ENCODE results near the gene CARHSP1. TPM values are rescaled to one million over a fixed set of nuclear protein-coding genes. Genes with fewer than 3 reads are reported as not detected.

The CARHSP1 gene
- polyA plus RNA-seq, 1 donor (not counting 4 experiments of a cell fraction or from before 2014, with no cell fraction given), result 61.9 TPM

DNA sequence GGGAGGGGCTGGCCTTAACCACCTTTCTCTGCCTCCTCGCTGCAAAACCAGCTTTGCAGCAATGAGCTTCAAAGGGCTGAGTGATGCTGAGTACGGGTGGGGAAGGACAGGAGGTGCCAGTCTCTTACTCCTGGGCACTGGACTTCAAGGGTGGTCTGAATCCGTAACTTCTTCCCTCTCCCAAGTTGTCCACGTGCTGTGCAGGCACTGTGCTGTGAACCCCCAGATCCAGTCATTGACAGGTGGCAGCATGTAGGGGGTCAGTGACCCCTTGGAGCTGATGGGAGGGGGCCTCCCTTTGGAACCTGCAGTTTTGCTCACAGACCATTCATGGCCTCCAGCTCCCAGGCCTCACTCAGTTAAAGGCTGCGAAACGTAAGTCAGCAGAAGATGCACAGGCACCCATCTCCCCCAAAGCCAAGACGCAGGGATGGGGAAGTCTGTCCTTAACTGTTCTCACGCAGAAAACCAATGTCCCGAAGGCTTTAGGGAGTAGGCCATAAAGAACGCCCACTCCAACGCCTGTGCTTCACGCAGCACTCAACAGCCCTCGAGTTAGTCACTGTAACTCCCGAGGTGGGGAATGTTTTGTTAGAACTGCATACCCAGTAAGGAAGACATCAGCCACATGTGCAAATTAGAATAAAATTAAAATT, 21.2 kb upstream of the CARHSP1 start:
- Histone ChIP-seq H3K27ac (ENCODE audit: control insufficient read depth, insufficient read depth, low read length) (no peak overlapping the region), H3K4me3 (ENCODE audit: control insufficient read depth in 2 of 3, extremely low read depth in 1 of 3, insufficient read depth in 2 of 3, low read depth in 1 of 3, low read length in 3 of 3) (no peak overlapping the region), H3K79me2 (ENCODE audit: control insufficient read depth, insufficient read depth, low read length) (no peaks in the 10 kb centered on the region), H4K20me1 (ENCODE audit: control insufficient read depth, extremely low read depth, insufficient read depth, low read length) (peaks cover 8% of the 10 kb centered on the region), H2AFZ (ENCODE audit: control insufficient read depth, low read length) (no peak overlapping the region), H3K36me3 (ENCODE audit: control insufficient read depth in 2 of 2, extremely low read depth in 1 of 2, insufficient read depth in 2 of 2, low read length in 2 of 2) (peaks cover 35 to 38% of the 10 kb centered on the region in 2 experiments), H3K27me3 (ENCODE audit: control insufficient read depth, extremely low read depth, insufficient read depth, low read length) (no peaks in the 10 kb centered on the region), H3K9me1 (ENCODE audit: control insufficient read depth, extremely low read depth, insufficient read depth, low read length) (no peaks in the 10 kb centered on the region), H3K4me2 (ENCODE audit: control insufficient read depth, extremely low read depth, insufficient read depth, low read depth, low read length) (no peak overlapping the region), H3K9me3 (ENCODE audit: control insufficient read depth, low read depth, low read length) (no peaks in the 10 kb centered on the region), H3K4me1 (ENCODE audit: control insufficient read depth, extremely low read depth, insufficient read depth, low read length) (peaks cover 19% of the 10 kb centered on the region), H3K9ac (ENCODE audit: control insufficient read depth, extremely low read depth, insufficient read depth, low read length) (no peak overlapping the region)
- DNase-seq (ENCODE audit: low read depth, low spot score) (no peak), FAIRE-seq (no peak)
- dilution Hi-C loops (cut with MboI; ENCODE audit: extremely low pct_ligation_motif_present, low sequenced_read_pairs), result no loop called here
- TF ChIP-seq, protein P1, sequence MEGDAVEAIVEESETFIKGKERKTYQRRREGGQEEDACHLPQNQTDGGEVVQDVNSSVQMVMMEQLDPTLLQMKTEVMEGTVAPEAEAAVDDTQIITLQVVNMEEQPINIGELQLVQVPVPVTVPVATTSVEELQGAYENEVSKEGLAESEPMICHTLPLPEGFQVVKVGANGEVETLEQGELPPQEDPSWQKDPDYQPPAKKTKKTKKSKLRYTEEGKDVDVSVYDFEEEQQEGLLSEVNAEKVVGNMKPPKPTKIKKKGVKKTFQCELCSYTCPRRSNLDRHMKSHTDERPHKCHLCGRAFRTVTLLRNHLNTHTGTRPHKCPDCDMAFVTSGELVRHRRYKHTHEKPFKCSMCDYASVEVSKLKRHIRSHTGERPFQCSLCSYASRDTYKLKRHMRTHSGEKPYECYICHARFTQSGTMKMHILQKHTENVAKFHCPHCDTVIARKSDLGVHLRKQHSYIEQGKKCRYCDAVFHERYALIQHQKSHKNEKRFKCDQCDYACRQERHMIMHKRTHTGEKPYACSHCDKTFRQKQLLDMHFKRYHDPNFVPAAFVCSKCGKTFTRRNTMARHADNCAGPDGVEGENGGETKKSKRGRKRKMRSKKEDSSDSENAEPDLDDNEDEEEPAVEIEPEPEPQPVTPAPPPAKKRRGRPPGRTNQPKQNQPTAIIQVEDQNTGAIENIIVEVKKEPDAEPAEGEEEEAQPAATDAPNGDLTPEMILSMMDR (optimal IDR thresholded peaks at IDR 0.05 in 1 of 3, IDR thresholded peaks at IDR 0.05 in 1 of 3, conservative IDR thresholded peaks at IDR 0.05 in 1 of 3; ENCODE audit: extremely low read depth in 1 of 3, insufficient read depth in 2 of 3, low read length in 3 of 3), result no peak
- no peak for TF ChIP-seq EZH2 (IDR thresholded peaks at IDR 0.05; ENCODE audit: low read length)

DNA sequence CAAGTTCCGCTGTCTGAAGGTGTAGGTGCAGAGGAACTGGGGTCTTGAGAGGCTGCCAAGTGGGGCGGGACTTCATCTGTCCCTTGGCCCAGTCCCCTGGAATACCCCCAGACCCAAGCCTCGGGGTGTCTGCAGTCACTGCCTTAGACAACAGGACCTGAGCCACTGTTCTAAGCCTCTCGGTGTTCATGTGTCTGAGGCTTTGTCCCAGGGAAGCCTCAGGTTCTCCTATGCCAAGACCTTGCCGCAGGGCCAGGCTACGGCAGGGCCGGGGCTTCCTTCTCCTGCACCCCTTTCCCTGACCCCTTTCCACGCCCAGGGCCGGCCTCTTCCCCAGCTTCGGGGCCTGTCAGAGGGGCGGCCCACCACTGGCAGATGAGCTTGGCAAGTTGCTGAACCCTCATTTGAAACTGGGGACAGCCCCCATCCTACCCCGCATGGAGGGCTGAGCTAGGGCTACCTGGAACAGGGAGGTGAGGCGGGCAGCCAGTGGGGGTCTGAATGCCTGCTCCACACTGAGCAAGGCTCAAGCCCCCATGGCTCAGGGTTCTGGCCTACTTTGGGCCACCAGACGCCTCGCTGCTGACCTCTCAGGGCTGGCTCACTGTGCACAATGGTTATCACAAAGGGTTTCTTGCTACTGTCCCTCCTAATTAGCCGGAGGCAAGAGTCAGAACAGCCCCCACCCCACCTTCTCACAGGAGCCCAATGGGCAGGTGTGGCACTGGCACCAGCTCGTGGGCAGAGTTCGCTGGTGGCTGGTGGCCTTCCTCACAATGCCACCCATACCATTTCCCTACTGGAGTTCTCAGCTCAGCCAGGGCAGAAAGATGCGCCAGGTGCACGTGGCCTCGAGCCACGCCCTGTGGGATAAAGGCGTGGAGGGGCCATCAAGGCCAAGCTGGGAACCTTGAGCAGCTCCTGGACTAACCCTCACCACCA, 20.4 kb upstream of the CARHSP1 start:
- Histone ChIP-seq H2AFZ (ENCODE audit: control insufficient read depth, low read length) (no peak overlapping the region), H3K4me2 (ENCODE audit: control insufficient read depth, extremely low read depth, insufficient read depth, low read depth, low read length) (no peak overlapping the region), H3K27me3 (ENCODE audit: control insufficient read depth, extremely low read depth, insufficient read depth, low read length) (no peaks in the 10 kb centered on the region), H3K4me3 (ENCODE audit: control insufficient read depth in 2 of 3, extremely low read depth in 1 of 3, insufficient read depth in 2 of 3, low read depth in 1 of 3, low read length in 3 of 3) (no peak overlapping the region), H3K79me2 (ENCODE audit: control insufficient read depth, insufficient read depth, low read length) (no peaks in the 10 kb centered on the region), H3K27ac (ENCODE audit: control insufficient read depth, insufficient read depth, low read length) (no peak overlapping the region), H3K9me1 (ENCODE audit: control insufficient read depth, extremely low read depth, insufficient read depth, low read length) (no peaks in the 10 kb centered on the region), H4K20me1 (ENCODE audit: control insufficient read depth, extremely low read depth, insufficient read depth, low read length) (peaks cover 8% of the 10 kb centered on the region), H3K9ac (ENCODE audit: control insufficient read depth, extremely low read depth, insufficient read depth, low read length) (no peak overlapping the region), H3K9me3 (ENCODE audit: control insufficient read depth, low read depth, low read length) (no peaks in the 10 kb centered on the region), H3K36me3 (ENCODE audit: control insufficient read depth in 2 of 2, extremely low read depth in 1 of 2, insufficient read depth in 2 of 2, low read length in 2 of 2) (peaks cover 29 to 33% of the 10 kb centered on the region in 2 experiments), H3K4me1 (ENCODE audit: control insufficient read depth, extremely low read depth, insufficient read depth, low read length) (peaks cover 26% of the 10 kb centered on the region)
- TF ChIP-seq, protein P1 (optimal IDR thresholded peaks at IDR 0.05 in 1 of 3, IDR thresholded peaks at IDR 0.05 in 1 of 3, conservative IDR thresholded peaks at IDR 0.05 in 1 of 3; ENCODE audit: extremely low read depth in 1 of 3, insufficient read depth in 2 of 3, low read length in 3 of 3), result no peak
- no peak for TF ChIP-seq EZH2 (IDR thresholded peaks at IDR 0.05; ENCODE audit: low read length)
- FAIRE-seq, result no peak
- no peak for DNase-seq (ENCODE audit: low read depth, low spot score)
- dilution Hi-C loops (cut with MboI; ENCODE audit: extremely low pct_ligation_motif_present, low sequenced_read_pairs), result no loop called here
